HepG2 (cell line): Measurements from ENCODE around the gene GRM4. TPM values are rescaled to one million over a fixed set of nuclear protein-coding genes. Genes with fewer than 3 reads are reported as not detected.

Experiments used
- IRX3 ChIP-seq: sonication (generic); formaldehyde crosslinking; IDR thresholded peaks from 2 replicates; pipeline ENCODE4 v1.8.1; 2023; ENCODE audit warnings: mild to moderate bottlenecking, low read depth, missing genetic modification reagents, borderline replicate concordance
- KDM3A ChIP-seq: IDR thresholded peaks from 2 replicates; pipeline ENCODE4 v1.6.1; 2018; ENCODE audit warnings: low read depth, missing compliant biosample characterization
- MIER3 ChIP-seq: IDR thresholded peaks from 2 replicates; pipeline ENCODE4 v1.6.1; 2016; ENCODE audit warnings: missing compliant biosample characterization, borderline replicate concordance
- ONECUT2 ChIP-seq: sonication (generic); formaldehyde crosslinking; IDR thresholded peaks from 2 replicates; pipeline ENCODE4 v1.4.0; 2020; ENCODE audit warnings: missing genetic modification reagents
- SCMH1 ChIP-seq: sonication (generic); formaldehyde crosslinking; IDR thresholded peaks from 2 replicates; pipeline ENCODE4 v1.9.0; 2021; ENCODE audit warnings: missing genetic modification reagents, mild to moderate bottlenecking, borderline replicate concordance
- THAP9 ChIP-seq: sonication (generic); formaldehyde crosslinking; IDR thresholded peaks from 2 replicates; pipeline ENCODE4; 2020; ENCODE audit warnings: missing genetic modification reagents, mild to moderate bottlenecking, borderline replicate concordance
- ZBTB40 ChIP-seq, 2 experiments: fragments of 450-650 bp in 1 of 2; sonication (generic) in 1 of 2; formaldehyde crosslinking in 1 of 2; IDR thresholded peaks; 2 replicates each; pipeline versions ENCODE4 v1.6.1 to v1.8.0; 2016 to 2022; ENCODE audit warnings: antibody characterized with exemption in 1 of 2, mild to moderate bottlenecking in 1 of 2, missing genetic modification reagents in 1 of 2
- ZNF263 ChIP-seq: sonication (generic); formaldehyde crosslinking; IDR thresholded peaks from 2 replicates; pipeline ENCODE4 v1.4.0; 2020; ENCODE audit warnings: missing genetic modification reagents
- ZNF430 ChIP-seq: sonication (generic); formaldehyde crosslinking; IDR thresholded peaks from 2 replicates; pipeline ENCODE4 v1.9.0; 2021; ENCODE audit warnings: mild to moderate bottlenecking, missing genetic modification reagents
- ZNF441 ChIP-seq: sonication (generic); formaldehyde crosslinking; IDR thresholded peaks from 2 replicates; pipeline ENCODE4 v1.7.0; 2021; ENCODE audit warnings: missing genetic modification reagents, borderline replicate concordance
- ZNF800 ChIP-seq: sonication (generic); formaldehyde crosslinking; IDR thresholded peaks from 2 replicates; pipeline ENCODE4 v1.4.0; 2020; ENCODE audit warnings: missing genetic modification reagents
- polyA plus RNA-seq, 8 experiments: library from polyadenylated mRNA; depleted of rRNA in 3 of 8; stranded (reverse) in 7 of 8; unstranded in 1 of 8; fragments of >200 nt; fragmentation: Illumina TruSeq in 4 of 8; extraction: Trizol in 4 of 8; gene quantifications; 2 replicates each; pipeline versions ENCODE4 v1.2.1 to v1.2.3, GENCODE V29; 2011 to 2016; ENCODE audit warnings: low read depth in 4 of 8, missing spikeins in 1 of 8, mixed read lengths in 1 of 8; ENCODE audit not compliant: insufficient read depth in 1 of 8
- total RNA-seq, 5 experiments: library from RNA; depleted of rRNA; stranded (reverse); fragments of >200 nt; fragmentation: Illumina TruSeq; extraction: Trizol; gene quantifications; 2 replicates each; pipeline ENCODE4 v1.2.3, GENCODE V29; 2016; ENCODE audit warnings: low read depth in 1 of 5

GRM4 gene
- total and polyA plus RNA-seq, 2 of the 13 experiments (the other 11 are each of a cell fraction or from before 2014, with no cell fraction given): not detected

- TF ChIP-seq ZBTB40 (IDR thresholded peaks at IDR 0.05): no peak
- peak; percentile 61; the same call in 1 of the 2 replicates for TF ChIP-seq ZBTB40 (CRISPR knock-in tag; IDR thresholded peaks at IDR 0.05)
- peak; percentile 88 for TF ChIP-seq ONECUT2 (CRISPR knock-in tag)
- peak; percentile 77; the same call in 1 of the 2 replicates for TF ChIP-seq IRX3 (CRISPR knock-in tag)
- peak; percentile 77; the same call in 1 of the 2 replicates for TF ChIP-seq ZNF800 (CRISPR knock-in tag)
- peak; percentile 79; the same call in 1 of the 2 replicates for TF ChIP-seq ZNF441 (CRISPR knock-in tag)
- TF ChIP-seq KDM3A: peak; percentile 95
- no peak; the same call in 1 of the 2 replicates for TF ChIP-seq ZNF430 (CRISPR knock-in tag)
- no peak for TF ChIP-seq THAP9
- peak; percentile 95; the same call in 1 of the 2 replicates for TF ChIP-seq MIER3 (CRISPR knock-in tag)
- 0 out of 2 replicates have a peak, but pooled peaks have one; percentile 49 for TF ChIP-seq ZNF263 (CRISPR knock-in tag)
- TF ChIP-seq SCMH1 (CRISPR knock-in tag): no peak
Observed at GRCh38 chr6:33988121-33989015, 157.5 kb downstream of the GRM4 start (continued).
